Psoas muscle (tissue), 8 donors: ENCODE data around the gene PDXDC1. TPM values are rescaled to one million over a fixed set of nuclear protein-coding genes. Genes with fewer than 3 reads are reported as not detected.
A peak's percentile ranks its signal among the peaks of the same experiment; 100 is the strongest.
"Not testable (repeated sequence)": the region's sequence is repeated elsewhere in the genome, so short reads cannot be mapped to it uniquely, and the experiment has no call there.

Experiments used
- ATAC-seq, 4 donors: fragments of 200-7000 bp; cut with Tn5 transposase; one replicate each; pipeline ENCODE4 v1.9.1; 2020; ENCODE audit warnings: moderate library complexity in 3 of 4, mild to moderate bottlenecking in 2 of 4
- DNase-seq, 2 donors: peaks; one replicate each; pipeline ENCODE4 v3.0.0-alpha.2; 2020
- H3K27ac ChIP-seq: fragments of 200-600 bp; one replicate; pipeline ENCODE4 v1.8.0; 2022
- H3K27me3 ChIP-seq, 3 donors: fragments of 200-600 bp in 1 of 3; one replicate each; pipeline versions ENCODE4 v1.6.1 to v1.8.0; 2013 to 2022; ENCODE audit warnings: low read length in 2 of 3, mild to moderate bottlenecking in 2 of 3, moderate library complexity in 1 of 3; ENCODE audit not compliant: insufficient read depth in 3 of 3
- H3K36me3 ChIP-seq, 2 donors: fragments of 200-600 bp in 1 of 2; one replicate each; pipeline versions ENCODE4 v1.6.1 to v1.8.0; 2013 to 2022; ENCODE audit warnings: low read depth in 1 of 2, mild to moderate bottlenecking in 1 of 2, moderate library complexity in 1 of 2; ENCODE audit not compliant: insufficient read depth in 1 of 2
- H3K4me1 ChIP-seq: fragments of 200-600 bp; one replicate; pipeline ENCODE4 v1.8.0; 2022
- H3K4me3 ChIP-seq: fragments of 200-600 bp; one replicate; pipeline ENCODE4 v1.8.0; 2022; ENCODE audit warnings: mild to moderate bottlenecking
- H3K9me3 ChIP-seq: fragments of 200-600 bp; one replicate; pipeline ENCODE4 v1.8.0; 2022
- WGBS, 3 donors: extraction: QIAGEN DNeasy Blood & Tissue Kit; methylation state at CpG; one replicate each; pipeline versions ENCODE4 v1.1.6 to v1.1.7; 2013; 5-methylcytosine and 5-hydroxymethylcytosine counted together
- intact Hi-C, 2 donors: fragments of 100-400 bp; cut with DNase I; formaldehyde crosslinking; loops; one replicate each; pipeline versions ENCODE4 v1.11.0 to v1.14.2; 2022
- polyA plus RNA-seq, 3 donors: library from polyadenylated mRNA; stranded (reverse); fragments of 200-250 nt; gene quantifications; one replicate each; pipeline ENCODE4 v1.2.3, GENCODE V29; 2013
- total RNA-seq, 4 donors: library from RNA; stranded (reverse); fragmentation: NEBNext Ultra II Directional in 2 of 4; extraction: Animal tissue kit (Norgen Biotek cat#: 25700) in 2 of 4; gene quantifications; one replicate each; pipeline versions ENCODE4 v1.2.1 to v1.2.4, GENCODE V29; 2021 to 2023
- TF ChIP-seq, protein P1 (sequence below): fragments of 200-600 bp; IDR thresholded peaks from one replicate; pipeline ENCODE4 v1.8.0; 2022; ENCODE audit warnings: antibody characterized with exemption
- donor health status: healthy with polysubstance abuse.
- donor health status: DM: no; HTN: no; CAD: no; lungs with moderate emphysema.
- donor health status: Bipolar disorder and iron deficiency.
- donor health status: healthy.
- donor health status: DM: yes; HTN: yes; CAD: no.
- donor health status: DM: no; HTN: no; CAD: no.
- donor health status: DM: no; HTN: no; CAD: no.
- donor health status: DM: yes; HTN: yes; CAD: no.

The PDXDC1 gene
- total and polyA plus RNA-seq, 7 donors = 22.1 to 82.5 (median 52.3) TPM

DNA sequence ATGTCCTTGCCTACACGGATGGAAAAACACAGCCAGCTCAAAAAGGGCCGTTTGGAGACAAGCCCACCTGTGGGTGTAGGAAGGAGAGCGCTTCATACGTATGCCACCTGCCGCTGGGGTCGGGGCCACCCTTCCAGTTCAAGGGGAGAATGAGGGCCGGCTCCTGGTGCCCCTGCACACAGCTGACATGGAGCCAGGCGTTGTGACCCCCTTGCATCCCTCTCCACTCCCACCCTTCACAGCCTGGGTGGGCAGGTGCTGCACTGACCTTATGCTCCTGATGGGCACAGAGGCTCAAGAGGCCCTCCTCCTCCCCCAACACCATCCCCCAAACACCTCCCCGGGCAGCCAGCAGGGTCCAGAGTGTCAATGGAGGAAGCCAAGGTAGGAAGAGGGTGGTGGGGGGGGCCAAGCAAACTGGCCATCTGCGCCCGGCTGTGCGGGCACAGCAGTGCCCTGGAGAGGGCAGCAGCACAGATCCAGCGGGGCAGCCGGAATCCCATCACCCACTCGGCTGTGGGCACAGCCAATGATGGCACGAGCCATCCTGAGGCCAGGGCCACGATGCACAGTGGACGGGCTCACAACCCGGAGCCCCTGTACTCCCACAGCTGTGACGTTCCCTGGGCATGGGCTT is 170.1 kb downstream of the PDXDC1 start:
- TF ChIP-seq, protein P1, sequence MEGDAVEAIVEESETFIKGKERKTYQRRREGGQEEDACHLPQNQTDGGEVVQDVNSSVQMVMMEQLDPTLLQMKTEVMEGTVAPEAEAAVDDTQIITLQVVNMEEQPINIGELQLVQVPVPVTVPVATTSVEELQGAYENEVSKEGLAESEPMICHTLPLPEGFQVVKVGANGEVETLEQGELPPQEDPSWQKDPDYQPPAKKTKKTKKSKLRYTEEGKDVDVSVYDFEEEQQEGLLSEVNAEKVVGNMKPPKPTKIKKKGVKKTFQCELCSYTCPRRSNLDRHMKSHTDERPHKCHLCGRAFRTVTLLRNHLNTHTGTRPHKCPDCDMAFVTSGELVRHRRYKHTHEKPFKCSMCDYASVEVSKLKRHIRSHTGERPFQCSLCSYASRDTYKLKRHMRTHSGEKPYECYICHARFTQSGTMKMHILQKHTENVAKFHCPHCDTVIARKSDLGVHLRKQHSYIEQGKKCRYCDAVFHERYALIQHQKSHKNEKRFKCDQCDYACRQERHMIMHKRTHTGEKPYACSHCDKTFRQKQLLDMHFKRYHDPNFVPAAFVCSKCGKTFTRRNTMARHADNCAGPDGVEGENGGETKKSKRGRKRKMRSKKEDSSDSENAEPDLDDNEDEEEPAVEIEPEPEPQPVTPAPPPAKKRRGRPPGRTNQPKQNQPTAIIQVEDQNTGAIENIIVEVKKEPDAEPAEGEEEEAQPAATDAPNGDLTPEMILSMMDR = peak; percentile 8
- DNase-seq (peak in 1 of 2 donors; percentile 61), ATAC-seq (peak; percentile 49 to 55 (median 54))
- H3K27me3 ChIP-seq, H3K36me3 ChIP-seq, intact Hi-C loops, H3K9me3 ChIP-seq: not testable (repeated sequence)
- Histone ChIP-seq H3K4me3 (peak overlapping the region; percentile 58), H3K4me1 (peaks cover 66% of the 10 kb centered on the region), H3K27ac (peak overlapping the region; percentile 93)
- WGBS, 3 donors = 20 to 35% (median 28%) methylated on average over 11 to 20 of the region's 20 CpGs

DNA sequence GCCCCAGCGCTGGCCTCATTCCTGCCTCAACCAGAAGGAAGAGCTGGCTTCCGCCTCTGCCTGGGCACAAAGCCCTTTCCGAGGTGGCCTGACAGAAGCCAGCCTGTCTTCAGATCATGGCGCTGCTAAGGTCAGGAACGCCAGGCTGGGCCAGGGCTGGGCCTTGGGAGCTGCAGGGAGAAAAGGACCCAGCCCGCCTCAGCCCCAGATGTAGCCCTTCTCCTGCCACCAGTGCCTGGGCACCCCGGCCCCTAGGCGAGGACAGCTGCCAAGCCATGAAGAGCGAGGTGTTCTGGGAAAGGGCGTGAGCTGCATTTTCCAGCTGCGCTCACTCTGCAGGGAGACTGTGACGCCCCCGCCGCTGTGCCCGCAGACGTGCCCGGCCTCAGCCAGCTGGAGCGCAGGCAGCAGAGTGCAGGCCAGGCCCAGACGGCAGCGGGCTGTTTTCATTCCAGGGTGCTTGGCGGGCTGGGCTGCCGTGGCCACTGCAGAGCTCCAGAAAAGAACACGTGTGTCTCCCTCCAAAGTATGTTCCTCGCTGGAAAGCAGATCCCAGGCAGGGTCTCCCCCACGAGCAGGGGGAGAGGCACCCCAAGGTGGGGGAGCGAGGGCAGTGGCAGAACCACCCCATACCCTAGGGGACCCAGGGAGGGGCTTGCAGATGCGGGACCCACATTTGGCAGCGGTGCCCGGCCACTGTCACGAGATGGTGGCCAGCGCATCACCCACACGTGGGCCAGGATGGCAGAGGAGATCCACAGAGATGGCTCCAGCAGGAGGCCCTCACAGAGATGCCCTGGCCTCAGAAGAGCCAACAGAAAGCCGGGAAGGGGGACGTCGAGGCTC is 170.8 kb downstream of the PDXDC1 start:
- intact Hi-C loops, H3K9me3 ChIP-seq, H3K36me3 ChIP-seq, H3K27me3 ChIP-seq: not testable (repeated sequence)
- 17 to 31% (median 23%) methylated on average over 30 to 35 of the region's 35 CpGs for WGBS, 3 donors
- ATAC-seq (peak; percentile 42 to 62 (median 56)), DNase-seq (peak; percentile 73)
- peak overlapping the region; percentile 93 for H3K27ac ChIP-seq
- H3K4me1 ChIP-seq = peaks cover 62% of the 10 kb centered on the region
- peak overlapping the region; percentile 58 for H3K4me3 ChIP-seq

DNA sequence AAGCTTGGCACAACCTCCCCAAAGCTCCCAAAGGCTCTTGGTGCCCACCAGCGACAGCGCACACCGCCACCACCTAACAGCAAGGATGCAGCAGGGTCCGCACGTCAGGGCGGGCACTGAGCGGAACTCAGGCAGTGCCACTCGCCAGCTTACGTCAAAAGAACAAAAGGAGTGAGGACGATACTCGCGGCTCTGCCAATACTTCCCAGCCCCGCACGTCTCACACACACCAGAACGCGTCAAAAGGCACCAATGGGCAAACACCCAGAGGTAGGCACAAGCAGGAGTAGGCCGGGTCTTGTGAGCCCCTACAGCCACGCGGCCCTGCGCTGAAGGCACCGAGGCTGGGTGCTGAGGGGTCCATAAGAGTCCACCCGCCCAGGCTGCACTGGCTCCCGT is 171.4 kb downstream of the PDXDC1 start:
- intact Hi-C loops, DNase-seq, H3K36me3 ChIP-seq, ATAC-seq, H3K27me3 ChIP-seq, H3K9me3 ChIP-seq: not testable (repeated sequence)
- 38 to 67% (median 43%) methylated on average over 20 to 23 of the region's 23 CpGs for WGBS, 3 donors
- Histone ChIP-seq H3K4me3 (peak overlapping the region; percentile 58), H3K4me1 (peaks cover 61% of the 10 kb centered on the region), H3K27ac (peak overlapping the region; percentile 93)

DNA sequence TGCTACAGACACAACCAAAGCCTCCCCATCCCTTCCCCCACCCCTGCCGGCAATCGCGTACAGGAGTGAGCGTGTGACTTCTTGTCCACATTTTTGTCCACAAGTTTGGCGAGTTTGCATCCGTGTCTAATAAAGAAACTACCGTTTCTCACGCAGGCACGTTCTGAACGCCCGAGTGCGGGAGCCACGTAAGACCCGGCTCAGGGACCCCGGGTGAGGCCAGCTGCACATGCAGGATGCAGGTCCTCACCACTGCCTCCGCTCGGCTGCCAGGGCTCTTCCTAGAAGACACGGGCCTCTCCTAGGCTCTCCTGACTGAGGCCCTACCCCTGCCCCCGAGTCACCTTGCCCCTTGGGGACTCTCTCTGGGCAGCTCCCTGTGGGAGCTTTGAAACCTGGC is 174.0 kb downstream of the PDXDC1 start:
- H3K27me3 ChIP-seq, intact Hi-C loops, DNase-seq, H3K9me3 ChIP-seq, ATAC-seq, H3K36me3 ChIP-seq, H3K4me3 ChIP-seq: not testable (repeated sequence)
- Histone ChIP-seq H3K27ac (peak overlapping the region; percentile 30), H3K4me1 (peaks cover 42% of the 10 kb centered on the region)
- WGBS, 3 donors = 45 to 76% (median 48%) methylated on average over 19 of the region's 19 CpGs

DNA sequence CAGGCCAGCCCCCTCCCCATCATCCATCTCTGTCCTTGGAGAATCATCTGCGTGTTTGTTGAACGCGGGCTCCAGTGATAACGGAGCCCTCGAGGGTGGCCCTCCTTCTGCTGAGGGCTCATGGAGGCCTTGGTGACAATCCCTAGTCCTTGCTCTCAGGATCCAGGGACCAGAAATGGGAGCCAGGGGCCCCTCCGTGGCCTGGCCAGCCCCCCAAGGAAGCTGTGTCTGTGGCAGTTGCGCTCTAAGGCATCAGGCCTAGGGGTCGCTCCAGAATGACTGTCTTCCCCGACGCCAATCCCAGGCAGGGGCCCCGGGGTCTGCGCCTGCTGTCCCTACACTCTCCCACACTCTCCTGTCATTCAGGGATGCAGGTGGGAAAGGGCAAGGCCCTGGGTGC is 174.4 kb downstream of the PDXDC1 start:
- 84 to 88% (median 85%) methylated on average over 12 of the region's 12 CpGs for WGBS, 3 donors
- peaks cover 37% of the 10 kb centered on the region for H3K4me1 ChIP-seq
- intact Hi-C loops, H3K4me3 ChIP-seq, DNase-seq, H3K27me3 ChIP-seq, H3K36me3 ChIP-seq, ATAC-seq, H3K9me3 ChIP-seq: not testable (repeated sequence)
- peak overlapping the region; percentile 30 for H3K27ac ChIP-seq

DNA sequence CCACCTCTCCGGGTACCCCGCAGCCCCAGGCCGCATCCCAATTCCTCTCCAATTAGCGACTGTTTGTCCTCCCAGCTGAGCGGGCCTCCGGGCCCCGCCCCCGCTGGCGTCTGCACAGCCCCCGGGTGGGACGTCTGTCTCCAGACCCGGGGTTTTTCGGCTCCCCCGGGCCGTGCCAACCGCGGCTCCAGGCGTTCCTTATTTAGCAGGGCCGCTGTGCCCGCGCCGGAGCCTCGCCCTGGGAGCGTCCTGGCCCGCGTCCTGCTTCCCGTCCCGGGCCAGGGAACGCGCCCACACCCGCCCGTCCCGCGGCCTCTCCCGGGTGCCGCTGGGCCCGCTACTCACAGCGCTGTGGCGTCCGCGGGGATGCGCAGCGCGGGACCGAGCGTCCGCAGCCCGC is 179.2 kb downstream of the PDXDC1 start:
- intact Hi-C loops, H3K36me3 ChIP-seq, H3K4me1 ChIP-seq, H3K9me3 ChIP-seq, H3K27me3 ChIP-seq, ATAC-seq: not testable (repeated sequence)
- H3K4me3 ChIP-seq = peak overlapping the region; percentile 64
- 0 to 1% (median 0%) methylated on average over 8 to 27 of the region's 48 CpGs for WGBS, 3 donors
- peak overlapping the region; percentile 75 for H3K27ac ChIP-seq
- peak; percentile 62 to 86 for DNase-seq

DNA sequence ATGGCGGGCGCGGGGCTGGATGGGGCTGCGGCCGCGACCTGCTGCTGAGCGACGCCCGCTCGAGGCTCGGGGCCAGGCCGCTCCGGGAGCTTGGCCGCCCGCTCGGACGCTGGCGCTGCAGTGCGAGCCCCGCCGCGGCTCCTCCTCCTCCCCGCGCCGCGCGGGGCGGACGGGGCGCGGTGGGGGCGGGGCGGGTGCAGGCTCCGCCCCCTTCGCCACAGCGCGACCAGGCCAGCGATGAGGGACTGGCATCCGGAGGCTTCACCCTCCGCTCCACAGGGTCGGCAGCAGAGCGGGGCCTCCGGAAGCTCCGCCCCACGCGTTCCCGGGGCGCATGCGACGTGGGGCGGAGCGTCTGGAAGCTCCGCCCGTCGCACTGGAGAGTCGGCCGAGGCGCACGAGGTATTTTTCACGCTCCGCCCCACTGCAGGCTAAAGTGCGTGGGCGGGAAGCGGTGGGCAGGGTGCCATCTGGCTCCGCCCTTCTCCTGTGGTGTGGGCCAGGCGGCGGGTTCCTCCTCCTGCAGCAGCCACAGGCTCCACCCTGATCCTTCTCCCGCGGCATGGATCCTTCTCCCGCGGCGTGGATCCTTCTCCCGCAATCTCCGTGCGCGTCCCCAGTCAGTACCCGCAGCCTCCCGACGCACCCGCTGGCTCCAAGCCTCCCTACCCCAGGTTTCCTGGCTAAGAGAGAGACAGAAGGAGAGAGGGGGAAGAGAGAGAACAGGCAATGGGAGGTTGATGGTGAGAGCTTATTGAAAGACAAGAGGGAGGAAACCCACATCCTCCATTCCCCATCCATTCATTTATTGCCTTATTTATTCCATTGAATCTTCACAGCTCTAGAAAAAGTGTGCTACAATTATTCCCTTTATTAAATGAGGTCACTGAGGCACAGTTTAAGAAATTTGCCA is 180.1 kb downstream of the PDXDC1 start:
- H3K9me3 ChIP-seq, H3K4me1 ChIP-seq, intact Hi-C loops, H3K27me3 ChIP-seq, H3K36me3 ChIP-seq: not testable (repeated sequence)
- 0% methylated on average over 13 to 68 of the region's 80 CpGs; no CpG with 5 or more reads in 1 of the 3 donors for WGBS, 3 donors
- peak overlapping the region; percentile 41 for H3K27ac ChIP-seq
- peak overlapping the region; percentile 48 for H3K4me3 ChIP-seq
- ATAC-seq (peak; percentile 97 to 100 (median 98)), DNase-seq (peak; percentile 87 to 94)

DNA sequence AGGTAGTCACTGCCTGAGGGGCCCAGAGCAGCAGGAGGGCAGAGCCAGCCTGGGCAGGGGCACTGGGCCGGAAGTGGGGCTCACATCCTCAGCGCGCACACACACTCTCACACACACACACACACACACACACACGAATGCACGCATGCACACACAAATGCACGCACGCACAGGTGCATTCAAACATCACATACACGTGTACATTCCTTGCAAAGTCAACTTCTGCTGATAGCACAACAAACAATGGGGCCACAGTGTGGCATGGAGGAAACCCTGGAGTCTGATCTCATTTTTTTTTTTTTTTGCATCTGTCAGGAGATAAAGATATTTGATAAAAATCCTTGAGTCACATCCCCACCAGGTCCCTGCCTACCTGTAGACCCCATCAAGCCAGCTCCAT is 182.8 kb downstream of the PDXDC1 start:
- H3K4me1 ChIP-seq, H3K27ac ChIP-seq, intact Hi-C loops, H3K27me3 ChIP-seq, H3K9me3 ChIP-seq, DNase-seq, H3K4me3 ChIP-seq, H3K36me3 ChIP-seq, ATAC-seq: not testable (repeated sequence)
- 86 to 97% (median 87%) methylated on average over 5 to 8 of the region's 8 CpGs for WGBS, 3 donors

DNA sequence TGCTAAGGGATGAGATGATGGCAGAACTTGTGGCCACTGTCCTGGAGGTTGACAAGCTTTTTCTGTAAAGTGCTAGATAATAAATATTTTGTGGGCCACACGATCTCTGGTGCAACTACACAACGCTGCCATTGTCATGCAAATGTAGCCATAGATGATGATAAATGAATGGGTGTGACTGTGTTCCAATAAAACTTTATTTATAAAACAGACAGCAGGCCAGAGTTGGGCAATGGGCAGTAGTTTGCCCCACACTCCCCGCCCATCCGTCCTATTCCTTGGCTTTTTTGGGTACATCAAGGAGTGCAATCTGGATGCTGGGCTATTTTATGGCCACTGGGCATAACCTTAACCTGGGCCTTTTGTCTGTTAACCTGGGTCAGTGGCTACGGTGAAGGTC is 184.8 kb downstream of the PDXDC1 start:
- H3K9me3 ChIP-seq, DNase-seq, ATAC-seq, H3K36me3 ChIP-seq, H3K27me3 ChIP-seq, H3K4me3 ChIP-seq, H3K27ac ChIP-seq, H3K4me1 ChIP-seq, intact Hi-C loops: not testable (repeated sequence)
- WGBS, 3 donors = 90 to 93% (median 92%) methylated on average over 4 of the region's 5 CpGs
